BLaER1 treated with 17β-estradiol and CSF1 and Interleukin-3, amounts not matched to agents 10 nM and 100 nM (cell line): ENCODE results near the gene POU2F3.

Experiments
- H3K27ac ChIP-seq, 11 experiments: shearing (Covaris generic); formaldehyde crosslinking; 2 replicates each; pipeline ENCODE4 v1.8.1; 2022
- H3K27me3 ChIP-seq, 11 experiments: shearing (Covaris generic); formaldehyde crosslinking; 2 replicates each; pipeline ENCODE4 v1.8.1; 2022
- H3K36me3 ChIP-seq, 11 experiments: shearing (Covaris generic); formaldehyde crosslinking; 2 replicates each; pipeline ENCODE4 v1.8.1; 2022
- H3K4me1 ChIP-seq, 10 experiments: shearing (Covaris generic); formaldehyde crosslinking; 2 replicates each; pipeline ENCODE4 v1.8.1; 2022
- H3K4me2 ChIP-seq, 11 experiments: shearing (Covaris generic); formaldehyde crosslinking; 2 replicates each; pipeline ENCODE4 v1.8.1; 2022
- H3K4me3 ChIP-seq, 10 experiments: shearing (Covaris generic); formaldehyde crosslinking; 2 replicates each; pipeline ENCODE4 v1.8.1; 2022
- H3K9ac ChIP-seq, 11 experiments: shearing (Covaris generic); formaldehyde crosslinking; 2 replicates each; pipeline ENCODE4 v1.8.1; 2022
- H3K9me3 ChIP-seq, 11 experiments: shearing (Covaris generic); formaldehyde crosslinking; replicated peaks in 1 of 11; 2 replicates each; pipeline ENCODE4 v1.8.1; 2022
- H4K20me1 ChIP-seq, 11 experiments: shearing (Covaris generic); formaldehyde crosslinking; 2 replicates each; pipeline ENCODE4 v1.8.1; 2022
- Cebpa-rat ChIP-seq, 11 experiments: shearing (Covaris generic); IDR thresholded peaks; 2 replicates each; pipeline ENCODE4 v1.8.1; 2022

POU2F3 gene

DNA sequence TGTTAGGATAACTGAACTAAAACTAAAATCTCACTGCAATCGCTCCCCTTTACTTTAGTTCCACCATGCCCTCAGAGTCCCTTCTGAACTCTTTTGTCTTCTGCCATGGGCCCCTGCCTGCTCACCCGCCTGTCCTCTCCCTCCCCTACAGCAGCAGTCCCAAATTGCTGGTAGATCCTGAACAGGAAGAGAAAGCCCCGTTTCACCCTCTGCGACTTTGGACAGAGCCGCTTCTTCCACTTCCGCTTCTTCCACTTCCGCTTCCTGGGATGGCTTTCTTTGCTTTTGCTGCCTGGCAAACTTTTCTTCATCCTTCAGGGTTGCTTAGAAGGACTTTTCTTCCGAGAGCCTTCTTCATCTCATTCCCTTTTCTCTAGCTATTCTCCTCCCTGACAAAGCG is 49.5 kb downstream of the POU2F3 start:
- Histone ChIP-seq H3K4me2 (peak overlapping the region in 1 of 11 experiments; percentile 24; a peak in 1 of 22 replicates), H3K9me3 (no peaks in the 10 kb centered on the region), H3K27me3 (no peaks in the 10 kb centered on the region), H4K20me1 (no peaks in the 10 kb centered on the region), H3K4me1 (0 out of 20 replicates have a peak, but pooled peaks cover 0 to 6% (median 0%) of the 10 kb centered on the region in 10 experiments), H3K9ac (no peak overlapping the region), H3K36me3 (no peaks in the 10 kb centered on the region), H3K4me3 (no peak overlapping the region), H3K27ac (no peak overlapping the region)
- no peak for TF ChIP-seq Cebpa-rat (IDR thresholded peaks at IDR 0.05)

- Histone ChIP-seq H3K27me3 (no peaks in the 10 kb centered on the region), H3K9ac (no peak overlapping the region), H3K4me1 (0 out of 20 replicates have a peak, but pooled peaks cover 0 to 6% (median 0%) of the 10 kb centered on the region in 10 experiments), H4K20me1 (no peaks in the 10 kb centered on the region), H3K9me3 (no peaks in the 10 kb centered on the region), H3K4me3 (no peak overlapping the region), H3K36me3 (no peaks in the 10 kb centered on the region), H3K27ac (no peak overlapping the region), H3K4me2 (no peak overlapping the region)
- no peak for TF ChIP-seq Cebpa-rat (IDR thresholded peaks at IDR 0.05)
Measured at GRCh38 chr11:120290956-120291355, 51.0 kb downstream of the POU2F3 start.

- Histone ChIP-seq H3K9ac (no peak overlapping the region), H3K36me3 (no peaks in the 10 kb centered on the region), H4K20me1 (no peaks in the 10 kb centered on the region), H3K4me3 (no peak overlapping the region), H3K4me1 (0 out of 20 replicates have a peak, but pooled peaks cover 0 to 6% (median 0%) of the 10 kb centered on the region in 10 experiments), H3K4me2 (no peak overlapping the region), H3K9me3 (no peaks in the 10 kb centered on the region), H3K27me3 (no peaks in the 10 kb centered on the region), H3K27ac (no peak overlapping the region)
- no peak for TF ChIP-seq Cebpa-rat (IDR thresholded peaks at IDR 0.05)
Measured at GRCh38 chr11:120293038-120293800, 53.3 kb downstream of the POU2F3 start.

GRCh38 chr11:120294096-120294495 is 54.2 kb downstream of the POU2F3 start:
- TF ChIP-seq Cebpa-rat (IDR thresholded peaks at IDR 0.05) = no peak
- Histone ChIP-seq H3K4me2 (no peak overlapping the region), H4K20me1 (no peaks in the 10 kb centered on the region), H3K27me3 (no peaks in the 10 kb centered on the region), H3K4me3 (no peak overlapping the region), H3K36me3 (no peaks in the 10 kb centered on the region), H3K9me3 (no peaks in the 10 kb centered on the region), H3K4me1 (0 out of 20 replicates have a peak, but pooled peaks cover 0 to 6% (median 0%) of the 10 kb centered on the region in 10 experiments), H3K27ac (no peak overlapping the region), H3K9ac (no peak overlapping the region)

GRCh38 chr11:120295099-120295498 is 55.2 kb downstream of the POU2F3 start:
- Histone ChIP-seq H3K4me2 (no peak overlapping the region), H4K20me1 (peaks cover 0 to 7% (median 0%) of the 10 kb centered on the region in 11 experiments; a peak in 2 of 22 replicates), H3K4me1 (no peaks in the 10 kb centered on the region), H3K9me3 (no peaks in the 10 kb centered on the region), H3K27me3 (no peaks in the 10 kb centered on the region), H3K4me3 (no peak overlapping the region), H3K36me3 (no peaks in the 10 kb centered on the region), H3K9ac (no peak overlapping the region), H3K27ac (no peak overlapping the region)
- TF ChIP-seq Cebpa-rat (IDR thresholded peaks at IDR 0.05) = no peak

DNA sequence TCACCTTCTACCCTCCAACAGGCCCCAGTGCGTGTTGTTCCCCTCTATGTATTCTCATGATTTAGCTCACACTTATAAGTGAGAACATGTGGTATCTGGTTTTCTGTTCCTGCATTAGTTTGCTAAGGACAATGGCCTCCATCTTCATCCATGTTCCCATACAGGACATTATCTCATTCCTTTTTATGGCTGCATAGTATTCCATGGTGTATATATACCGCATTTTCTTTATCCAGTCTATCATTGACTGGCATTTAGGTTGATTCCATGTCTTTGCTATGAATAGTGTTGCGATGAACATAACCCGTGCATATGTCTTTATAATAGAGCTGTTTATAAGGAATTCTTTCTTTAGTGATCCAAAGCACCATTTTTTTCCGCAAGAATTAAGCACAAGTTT is 56.6 kb downstream of the POU2F3 start:
- Histone ChIP-seq H4K20me1 (peaks cover 0 to 7% (median 0%) of the 10 kb centered on the region in 11 experiments; a peak in 2 of 22 replicates), H3K4me3 (no peak overlapping the region), H3K36me3 (no peaks in the 10 kb centered on the region), H3K4me1 (no peaks in the 10 kb centered on the region), H3K4me2 (no peak overlapping the region), H3K27me3 (no peaks in the 10 kb centered on the region), H3K9ac (no peak overlapping the region), H3K27ac (no peak overlapping the region), H3K9me3 (no peaks in the 10 kb centered on the region)
- no peak for TF ChIP-seq Cebpa-rat (IDR thresholded peaks at IDR 0.05)

DNA sequence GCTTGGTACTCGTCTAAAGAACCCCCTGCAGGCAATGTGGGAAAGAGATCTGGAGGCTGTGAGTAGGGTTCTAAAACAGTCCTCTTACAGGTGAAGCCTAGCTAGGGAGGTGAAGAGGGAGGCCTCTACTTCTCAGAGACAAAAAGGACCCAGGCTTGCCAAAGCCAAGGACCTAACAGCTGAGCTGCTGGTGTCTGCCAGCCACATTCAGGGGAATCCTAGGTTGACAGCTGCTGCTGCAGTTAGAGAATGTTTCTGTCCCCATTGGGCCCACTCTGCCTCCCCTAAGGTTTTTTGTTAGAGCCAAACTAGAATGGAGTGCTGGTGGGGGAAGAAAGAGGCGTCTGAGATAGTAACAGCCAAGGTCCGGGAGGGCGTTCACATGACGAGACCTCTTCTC is 58.5 kb downstream of the POU2F3 start:
- Histone ChIP-seq H3K9me3 (no peaks in the 10 kb centered on the region), H3K36me3 (no peaks in the 10 kb centered on the region), H3K4me3 (no peak overlapping the region)

GRCh38 chr11:120302001-120302805 is 62.3 kb downstream of the POU2F3 start:
- no peak for TF ChIP-seq Cebpa-rat (IDR thresholded peaks at IDR 0.05)
- no peaks in the 10 kb centered on the region for H3K27me3 ChIP-seq
- H3K27ac ChIP-seq = no peak overlapping the region
- H3K9ac ChIP-seq = 0 out of 22 replicates have a peak overlapping the region, but pooled peaks of 1 of the 11 experiments have one; percentile 4
- H3K4me1 ChIP-seq = peaks cover 0 to 26% (median 0%) of the 10 kb centered on the region in 10 experiments; a peak in 8 of 20 replicates
- no peaks in the 10 kb centered on the region for H3K9me3 ChIP-seq
- H3K36me3 ChIP-seq = no peaks in the 10 kb centered on the region
- peaks cover 0 to 9% (median 0%) of the 10 kb centered on the region in 11 experiments; a peak in 4 of 22 replicates for H4K20me1 ChIP-seq
- no peak overlapping the region for H3K4me3 ChIP-seq
- no peak overlapping the region for H3K4me2 ChIP-seq

More for the DNA sequence above, 58.5 kb downstream of the POU2F3 start:
- Histone ChIP-seq H3K27me3 (no peaks in the 10 kb centered on the region), H4K20me1 (peaks cover 0 to 9% (median 0%) of the 10 kb centered on the region in 11 experiments; a peak in 3 of 22 replicates), H3K4me1 (no peaks in the 10 kb centered on the region), H3K27ac (no peak overlapping the region), H3K9ac (no peak overlapping the region), H3K4me2 (no peak overlapping the region)
- TF ChIP-seq Cebpa-rat (IDR thresholded peaks at IDR 0.05) = no peak

DNA sequence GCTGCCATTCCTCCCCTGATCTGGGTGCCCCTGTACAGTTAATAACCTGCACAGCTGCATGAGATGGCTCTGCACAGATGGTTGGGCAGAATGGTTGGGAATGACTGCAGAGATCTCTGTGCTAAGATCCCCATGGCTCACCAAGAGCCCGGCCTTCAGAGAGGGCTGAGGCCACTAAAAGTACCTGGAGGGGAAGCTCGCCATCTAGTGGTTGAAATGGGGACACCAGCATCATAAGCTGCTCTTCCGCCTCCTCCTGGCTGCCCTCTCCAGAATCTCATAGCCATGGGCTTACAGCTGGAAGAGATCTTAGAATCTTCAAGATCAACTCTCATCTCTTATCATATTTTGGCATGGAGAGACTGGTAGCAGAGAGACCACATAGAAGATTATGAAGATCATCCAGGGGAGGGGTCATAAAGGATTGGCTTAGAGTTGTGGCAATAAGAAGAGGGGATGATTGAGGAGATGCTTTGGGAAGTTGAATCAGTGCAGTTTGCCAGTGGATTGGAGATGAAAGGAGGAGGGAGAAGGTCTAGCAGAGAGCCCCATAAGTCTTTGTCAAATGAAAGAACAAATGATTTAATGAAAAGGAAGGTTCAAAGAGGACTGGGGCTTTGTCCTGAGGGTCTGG is 63.2 kb downstream of the POU2F3 start:
- no peak for TF ChIP-seq Cebpa-rat (IDR thresholded peaks at IDR 0.05)
- no peak overlapping the region for H3K4me3 ChIP-seq
- peaks cover 0 to 9% (median 0%) of the 10 kb centered on the region in 11 experiments; a peak in 4 of 22 replicates for H4K20me1 ChIP-seq
- no peaks in the 10 kb centered on the region for H3K27me3 ChIP-seq
- no peaks in the 10 kb centered on the region for H3K9me3 ChIP-seq
- no peaks in the 10 kb centered on the region for H3K36me3 ChIP-seq
- H3K9ac ChIP-seq = no peak overlapping the region
- no peak overlapping the region for H3K4me2 ChIP-seq
- H3K27ac ChIP-seq = no peak overlapping the region
- peaks cover 0 to 26% (median 0%) of the 10 kb centered on the region in 10 experiments; a peak in 8 of 20 replicates for H3K4me1 ChIP-seq
